Stimulated activated CD4-positive, alpha-beta T cell treated with anti-CD3 and anti-CD28 coated beads, Interleukin-12 subunit alpha, Interleukin-12 subunit beta, amount 100 ng/mL, for 4 hours (primary cell): ENCODE results near the gene SCN8A.
A peak's percentile ranks its signal among the peaks of the same experiment; 100 is the strongest.

Source experiments
- DNase-seq: peaks from one replicate; pipeline ENCODE4 v3.0.0-alpha.2; 2020

The SCN8A gene

DNA sequence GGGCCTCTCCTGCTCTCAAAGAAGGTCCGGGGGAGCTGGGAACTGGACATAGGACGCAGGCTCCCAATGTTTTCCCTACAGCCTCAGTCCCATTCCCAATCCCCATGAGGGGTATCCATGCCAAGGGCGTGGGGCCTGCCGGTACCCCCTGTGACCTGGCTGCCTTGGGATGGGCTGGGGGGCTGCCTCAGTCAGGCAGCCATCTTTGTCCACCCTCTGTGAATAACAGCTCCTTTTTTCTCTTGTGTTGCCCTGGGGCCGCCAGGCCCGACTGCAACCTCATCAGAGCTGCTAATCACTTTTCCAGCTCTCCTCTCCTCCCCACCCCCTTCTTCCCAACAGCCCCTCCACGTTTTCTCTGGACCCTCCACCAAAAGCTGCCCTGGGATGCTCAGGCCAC, 246.3 kb downstream of the SCN8A start:
- no peak for DNase-seq

DNA sequence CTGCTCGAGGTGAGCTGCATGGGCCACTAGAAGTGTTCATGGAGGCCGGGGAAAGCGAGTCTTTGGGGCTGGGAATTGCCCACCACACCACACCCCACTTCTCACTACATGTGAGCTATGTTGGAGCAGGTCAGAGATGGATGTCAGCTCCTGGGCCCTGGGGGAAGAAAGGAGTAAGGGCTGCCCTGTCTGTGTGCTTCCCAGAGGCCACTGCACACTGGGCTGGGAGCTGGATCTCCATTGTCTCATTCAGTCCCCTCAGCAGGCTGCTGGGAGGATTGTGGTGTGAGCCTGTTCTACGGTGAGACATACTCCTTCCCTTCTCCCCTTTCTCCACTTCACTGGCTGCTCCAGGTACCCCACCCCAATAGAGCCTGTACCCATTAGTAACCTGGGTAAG, 247.0 kb downstream of the SCN8A start:
- DNase-seq: no peak

DNA sequence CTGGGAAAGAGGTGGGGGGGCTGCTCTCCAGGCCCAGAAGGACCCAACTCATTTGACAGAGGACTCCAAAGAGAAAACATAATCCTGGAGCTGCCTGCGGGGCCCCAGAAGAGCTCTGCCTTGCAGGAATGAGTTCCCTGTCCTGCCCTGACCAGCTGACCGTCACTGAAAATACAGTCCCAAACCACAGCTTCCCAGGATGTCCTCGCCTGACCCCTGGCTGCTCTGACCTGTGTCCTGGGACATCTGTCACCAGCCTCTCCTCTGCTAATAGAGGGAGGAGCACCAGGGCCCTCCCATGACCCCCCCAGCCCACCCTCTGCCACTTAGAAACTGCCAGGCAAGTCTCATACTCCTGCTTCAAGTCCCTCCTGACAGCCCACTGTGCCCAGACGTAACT, 247.7 kb downstream of the SCN8A start:
- no peak for DNase-seq

DNA sequence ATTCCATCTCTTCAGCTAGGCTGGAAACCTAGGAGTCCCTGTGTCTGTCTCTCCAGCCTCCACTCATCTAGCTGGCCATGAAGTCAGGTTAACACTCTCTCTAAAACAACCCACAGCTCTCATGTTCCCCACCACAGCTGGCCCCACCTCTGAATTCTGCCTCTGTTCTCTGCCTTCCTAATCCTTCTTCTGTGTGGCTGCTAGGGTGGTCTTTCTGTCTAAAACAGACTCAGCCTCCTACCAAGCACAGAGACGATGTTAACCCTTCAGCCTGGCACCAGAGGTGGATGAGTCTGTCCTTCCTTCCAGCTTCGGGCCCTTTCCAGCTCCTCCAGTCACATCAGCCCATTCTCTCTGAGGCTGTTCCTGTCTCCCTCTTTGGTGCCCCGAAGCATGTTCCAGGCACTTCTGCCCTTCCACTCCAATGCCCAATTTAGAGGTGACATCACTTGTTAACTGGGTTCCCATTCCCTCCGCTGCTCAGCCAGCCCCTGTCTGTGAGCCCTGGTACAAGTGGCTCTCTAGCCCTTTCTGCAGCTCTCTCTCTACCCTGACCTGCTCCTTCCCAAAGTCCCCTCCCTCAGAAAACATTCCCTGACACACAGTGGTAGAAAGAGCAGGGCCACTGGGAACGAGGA, 248.4 kb downstream of the SCN8A start:
- DNase-seq: no peak

DNA sequence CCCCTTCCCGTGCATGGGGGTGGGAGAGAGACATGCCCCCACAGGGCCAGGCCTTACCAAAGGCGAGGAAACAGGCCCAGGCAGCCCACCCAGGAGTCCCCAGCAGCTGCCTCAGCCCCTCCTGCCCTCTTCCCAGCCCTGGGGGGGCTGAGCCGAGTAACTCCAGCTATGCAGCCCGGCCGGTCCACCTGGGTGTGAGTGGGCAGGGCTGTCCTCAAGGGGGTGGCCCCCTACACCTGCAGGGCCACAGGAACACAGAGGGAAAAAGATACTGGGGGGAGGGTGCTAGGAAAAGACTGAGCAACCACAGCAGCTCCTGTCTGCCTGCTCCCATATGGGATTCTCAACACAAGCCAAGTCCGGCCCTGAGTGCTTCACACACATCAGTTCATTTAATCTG, 249.9 kb downstream of the SCN8A start:
- no peak for DNase-seq

DNA sequence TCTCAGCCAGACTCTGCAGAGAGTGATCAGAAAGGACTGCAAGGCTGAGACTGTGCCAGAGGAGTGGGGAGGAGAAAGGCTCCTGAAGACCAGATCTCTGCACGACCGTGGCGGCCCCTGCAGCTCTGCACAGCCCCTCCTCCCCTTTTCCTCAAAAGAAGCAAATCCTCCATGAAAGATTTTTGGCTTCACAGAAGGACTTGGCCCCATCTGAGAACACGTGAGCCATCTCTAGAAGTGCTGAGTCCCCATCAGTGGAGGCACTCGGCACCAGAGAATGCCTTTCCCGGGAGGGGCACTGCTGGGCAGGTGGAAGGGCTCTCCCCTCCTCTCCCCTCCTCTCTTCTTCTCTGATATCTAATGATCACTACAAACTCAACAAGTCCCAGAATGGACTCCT, 250.7 kb downstream of the SCN8A start:
- no peak for DNase-seq

DNA sequence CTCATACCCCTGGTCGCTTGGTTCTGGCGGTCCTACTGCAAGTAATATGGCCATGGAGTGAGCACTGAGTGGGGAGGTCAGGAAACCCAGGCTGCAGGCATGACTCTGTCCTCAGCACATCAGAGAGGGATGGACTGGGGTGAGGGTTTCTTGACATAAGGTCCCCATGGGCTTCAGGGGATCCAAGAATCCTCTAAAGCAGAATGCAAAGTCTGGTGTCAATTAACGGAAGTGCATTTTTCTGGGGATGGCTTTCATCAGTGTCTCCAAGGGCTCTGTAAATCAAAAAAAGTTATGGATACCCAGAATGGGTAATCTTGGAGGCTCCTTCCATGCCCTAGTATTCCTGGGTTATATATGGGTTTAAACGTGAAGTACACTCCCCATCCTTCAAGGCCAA, 253.8 kb downstream of the SCN8A start:
- DNase-seq: no peak

DNA sequence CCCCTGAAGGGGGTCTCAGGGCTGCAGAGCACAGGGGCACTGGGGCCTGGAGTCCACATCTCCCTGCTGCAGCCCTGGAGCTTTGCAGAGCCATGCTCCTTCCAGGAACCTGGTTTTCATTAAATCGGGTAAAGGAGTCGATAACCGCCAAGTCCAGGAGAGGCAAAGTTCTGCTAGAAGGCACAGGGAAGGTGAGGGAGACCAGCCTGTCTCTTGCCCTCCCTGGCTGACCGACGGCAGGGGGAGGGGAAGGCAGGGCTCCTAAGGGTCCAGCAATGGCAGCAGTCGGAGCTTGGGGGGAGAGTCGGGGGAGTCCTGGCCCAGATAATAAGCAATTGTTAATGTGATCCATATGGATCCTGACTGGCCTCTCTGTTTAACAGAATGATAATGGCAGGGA, 254.4 kb downstream of the SCN8A start:
- no peak for DNase-seq

DNA sequence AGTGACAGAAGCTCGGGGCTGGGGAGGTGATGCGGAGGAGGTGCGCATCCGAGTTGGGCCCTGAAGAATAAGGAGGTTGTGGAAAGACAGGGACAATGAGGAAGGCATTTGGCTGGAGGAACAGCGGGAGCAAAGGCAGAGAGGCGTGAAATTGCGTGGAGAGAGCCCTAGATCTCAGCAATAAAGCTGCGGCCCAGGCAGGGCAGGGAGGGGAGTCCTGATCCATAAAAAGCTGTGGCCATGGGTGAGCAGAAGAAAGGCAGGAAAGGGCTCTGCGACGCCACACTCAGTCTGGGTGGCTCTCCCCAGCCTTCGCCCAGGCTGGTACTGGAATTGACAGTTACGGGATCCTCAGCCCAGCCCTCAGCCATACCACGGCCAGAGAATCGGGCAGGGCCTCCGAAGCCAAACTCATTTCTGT, 255.2 kb downstream of the SCN8A start:
- DNase-seq: no peak

DNA sequence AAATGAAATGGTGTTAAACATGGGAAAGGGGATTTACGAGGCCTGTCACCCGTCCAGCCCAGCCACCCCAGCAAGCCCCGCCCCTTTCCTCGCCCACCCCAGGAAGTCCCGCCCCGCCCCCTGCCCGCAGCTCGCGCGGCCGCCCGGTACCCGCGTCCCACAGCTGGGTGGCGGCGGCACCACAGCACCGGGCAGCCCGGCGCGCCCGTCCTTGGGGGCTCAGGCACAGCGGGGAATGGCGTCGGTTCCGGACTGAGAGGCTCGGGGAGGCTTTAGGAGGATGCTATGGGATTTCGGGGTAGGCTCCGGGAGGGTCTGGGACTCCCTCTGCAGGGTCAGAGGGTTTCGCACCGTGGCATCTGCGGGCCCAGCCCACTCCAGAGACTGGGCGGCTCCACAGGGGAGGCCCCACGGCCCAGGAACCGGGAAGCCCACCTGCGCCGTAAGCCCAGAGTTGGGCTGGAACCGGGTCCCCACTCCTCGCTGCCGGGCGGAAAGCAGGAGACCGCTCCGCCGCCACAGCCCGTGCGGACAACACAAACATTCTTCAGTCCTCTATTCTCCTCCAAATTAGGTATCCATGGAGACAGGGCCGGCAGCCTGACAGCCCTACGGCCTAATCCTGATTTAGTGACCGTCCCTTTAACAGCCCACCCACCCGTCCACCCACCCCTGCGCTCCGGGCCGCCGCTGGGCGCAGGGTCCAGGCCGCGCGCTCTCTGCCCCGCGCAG, 256.0 kb downstream of the SCN8A start:
- DNase-seq: peak; percentile 63

DNA sequence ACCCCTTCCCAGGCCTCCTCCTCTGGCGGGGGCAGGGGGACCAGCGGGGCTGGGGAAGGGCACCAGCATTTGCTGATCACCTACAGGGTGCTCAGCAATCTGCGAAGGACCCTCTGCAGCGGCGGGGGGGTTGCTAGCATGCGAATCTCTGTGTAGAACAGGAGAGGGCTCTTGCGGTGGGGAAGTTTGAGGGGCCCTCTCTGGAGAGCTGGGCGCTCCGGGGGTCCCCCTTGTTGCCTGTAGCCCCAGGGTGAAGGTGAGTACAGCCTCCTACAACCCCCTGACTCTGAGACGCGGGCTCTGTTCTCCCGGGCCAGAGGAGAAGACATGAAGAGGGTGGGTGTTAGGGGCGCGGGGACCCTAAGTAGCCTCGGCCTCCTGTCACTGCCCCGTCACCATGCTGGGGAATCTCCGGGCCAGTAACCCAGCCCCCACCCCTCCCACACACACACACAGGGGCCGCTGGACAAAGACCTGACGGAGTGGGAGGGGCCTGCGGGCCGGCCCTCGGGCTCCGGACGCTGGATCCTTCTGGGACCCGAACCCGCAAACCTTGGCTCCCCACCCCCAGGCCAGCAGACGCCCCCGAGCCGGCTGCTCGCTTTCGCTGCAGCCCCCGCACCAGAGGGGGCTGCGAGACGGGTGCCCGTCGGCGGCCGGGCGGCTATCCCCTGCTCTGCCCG, 256.8 kb downstream of the SCN8A start:
- DNase-seq: no peak

DNA sequence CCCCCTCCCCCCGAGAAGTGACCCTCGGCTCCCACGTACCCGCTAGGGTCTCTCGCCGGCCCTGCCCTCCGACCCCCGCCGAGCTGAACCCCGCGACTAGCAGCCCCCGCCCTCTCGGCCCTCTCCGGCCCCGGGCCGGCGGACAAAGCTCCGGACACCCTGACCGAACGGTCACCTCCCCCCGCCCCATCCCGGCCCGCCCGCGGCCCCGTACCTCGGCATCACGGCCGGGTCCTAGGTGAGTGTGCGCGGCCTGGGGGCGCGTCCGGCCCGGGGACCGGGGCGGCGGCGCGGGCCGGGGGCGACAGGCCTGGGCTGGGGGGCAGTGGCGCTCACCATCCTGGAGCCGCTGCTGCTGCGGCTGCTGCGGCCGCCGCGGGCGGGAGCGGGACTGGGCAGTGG, 257.3 kb downstream of the SCN8A start, which contains the start of gene FIGNL2:
Gene FIGNL2 (minus strand): TSS at position 393 of the 402 bp plus-strand sequence. CDS start 26,305 bp downstream, outside the sequence.
- DNase-seq: no peak

DNA sequence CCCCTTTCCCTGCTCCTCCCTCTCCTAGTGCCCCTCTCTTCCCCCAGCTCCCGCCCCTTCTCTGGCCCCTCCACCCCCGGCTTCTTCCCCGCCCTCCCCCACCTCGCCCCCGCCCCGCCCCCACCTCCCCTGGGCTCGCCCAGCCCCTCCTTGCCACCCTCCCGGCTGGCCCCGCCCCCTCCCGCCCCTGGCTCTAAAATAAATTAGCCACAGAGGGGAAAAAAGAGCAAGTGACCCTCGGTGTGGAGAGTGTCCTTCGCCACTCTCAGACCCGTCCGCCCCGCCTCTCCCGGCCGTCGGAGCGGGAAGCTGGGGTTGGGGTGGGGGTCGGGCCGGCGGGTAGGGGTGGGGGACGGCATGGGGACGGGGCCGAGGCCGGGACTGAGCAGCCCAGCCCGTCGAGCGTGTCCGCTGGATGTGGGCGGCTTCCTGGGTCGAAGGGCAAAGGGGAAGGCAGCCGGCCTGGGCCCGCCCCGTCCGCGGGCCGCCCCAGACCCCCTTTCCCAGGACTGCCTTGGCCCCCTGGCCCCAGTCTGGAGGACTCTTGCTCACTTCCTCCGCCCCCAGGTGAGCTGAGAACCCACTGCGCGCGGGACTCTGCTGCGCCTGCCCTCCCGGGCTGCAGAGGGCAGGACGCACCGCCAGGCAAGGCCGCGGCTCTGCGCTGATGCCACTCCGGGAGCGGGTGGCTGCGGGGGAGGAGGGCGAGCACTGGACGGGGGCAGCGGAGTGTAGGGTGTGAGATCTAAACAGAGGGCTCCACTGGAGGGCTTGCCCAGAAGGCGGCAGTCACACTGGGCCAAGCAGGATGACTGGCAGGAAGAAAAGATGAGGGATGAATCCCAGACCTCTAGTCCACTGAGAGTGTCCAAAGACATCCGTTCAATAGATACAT, 258.1 kb downstream of the SCN8A start:
- DNase-seq: no peak

DNA sequence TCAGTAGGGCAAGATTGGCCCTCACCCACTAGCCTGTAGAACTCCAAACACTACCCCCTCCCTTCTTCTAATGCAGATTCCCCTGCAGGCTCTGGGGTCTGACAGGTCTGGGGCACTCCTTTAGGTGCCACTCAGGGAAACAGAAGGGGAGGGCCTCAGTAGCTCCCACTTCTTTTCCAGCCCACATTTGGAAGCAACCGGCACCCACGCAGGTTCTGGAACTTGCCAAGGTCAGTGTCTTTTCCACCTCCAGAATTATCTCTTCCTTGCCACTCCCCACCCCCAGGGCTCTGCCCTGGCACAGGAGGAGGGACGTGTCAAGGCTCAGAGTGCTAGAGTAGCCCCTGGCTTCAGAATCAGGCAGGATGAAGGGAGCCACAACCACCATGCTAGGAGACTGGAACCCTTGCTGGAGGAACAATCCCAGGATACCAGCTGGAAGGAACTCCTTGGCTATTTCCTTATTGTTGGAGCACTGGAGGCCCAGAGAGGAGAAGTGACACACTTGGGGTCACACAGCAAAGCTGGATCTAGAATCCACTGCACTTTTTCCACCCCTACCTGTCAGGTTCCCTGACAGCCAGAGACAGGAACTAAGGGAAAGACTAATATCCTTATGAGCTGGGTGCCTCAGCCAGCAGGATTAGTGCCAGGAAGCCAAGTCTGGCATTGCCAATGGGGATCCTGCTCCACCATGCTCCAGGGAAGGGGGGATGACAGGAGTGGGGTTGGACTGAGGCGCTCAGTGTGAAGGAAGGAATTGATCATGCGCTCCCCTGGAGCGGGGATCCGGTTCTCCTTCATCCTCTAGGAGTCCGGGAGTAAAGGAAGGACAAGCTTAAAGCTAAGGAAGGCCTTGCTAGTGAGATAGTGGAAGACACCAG, 259.3 kb downstream of the SCN8A start:
- DNase-seq: no peak

DNA sequence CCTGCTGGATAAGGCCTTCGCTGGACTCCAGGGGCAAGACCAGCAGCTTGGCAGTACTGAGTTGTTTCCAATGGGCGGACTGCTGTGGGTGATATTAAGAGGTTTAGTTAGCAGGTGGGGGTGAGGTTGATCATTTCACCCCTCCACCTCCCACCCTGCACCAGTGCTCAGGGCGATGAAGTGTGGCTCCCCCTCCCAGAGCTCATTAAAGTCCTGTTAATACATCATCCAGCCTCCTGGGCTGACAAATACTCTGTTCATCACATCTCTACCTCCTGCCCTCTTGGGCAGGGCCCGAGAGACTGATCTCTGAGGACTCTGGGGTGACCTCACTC, 259.9 kb downstream of the SCN8A start:
- DNase-seq: no peak

DNA sequence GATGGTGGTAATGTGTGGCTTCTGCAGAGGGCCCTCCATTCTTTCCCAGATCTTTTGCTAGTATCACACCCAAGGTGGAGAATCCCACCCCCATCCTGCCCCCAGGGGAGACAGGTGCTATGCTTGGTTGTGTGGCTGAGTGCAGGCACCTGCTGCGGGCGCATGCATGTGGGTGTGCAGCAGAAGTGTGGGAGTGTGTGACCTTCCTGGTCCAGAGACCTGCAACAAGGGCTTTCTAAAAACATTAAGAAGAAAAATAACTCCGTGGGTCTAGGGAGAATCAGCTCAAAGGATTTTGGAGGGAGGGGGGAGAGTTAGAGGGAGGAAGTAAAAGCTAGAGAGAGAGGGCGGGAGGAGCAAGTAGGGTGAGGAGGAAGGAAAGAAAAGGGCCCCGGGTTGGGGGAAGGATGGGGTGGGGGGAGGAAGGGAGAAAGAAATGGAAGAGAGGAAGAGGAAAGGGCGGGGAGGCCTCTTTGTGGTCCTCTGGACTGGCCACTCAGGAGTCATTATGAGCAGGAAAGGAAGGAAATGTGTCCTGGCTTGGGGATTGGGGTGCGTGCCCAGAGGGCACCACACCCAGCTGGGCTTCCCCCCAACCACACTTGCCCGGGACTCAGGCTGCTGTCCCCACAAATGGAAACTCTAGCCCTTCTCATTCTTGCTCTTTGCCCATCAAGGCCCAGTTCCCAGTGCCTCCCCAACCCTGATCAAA, 260.5 kb downstream of the SCN8A start:
- no peak for DNase-seq

DNA sequence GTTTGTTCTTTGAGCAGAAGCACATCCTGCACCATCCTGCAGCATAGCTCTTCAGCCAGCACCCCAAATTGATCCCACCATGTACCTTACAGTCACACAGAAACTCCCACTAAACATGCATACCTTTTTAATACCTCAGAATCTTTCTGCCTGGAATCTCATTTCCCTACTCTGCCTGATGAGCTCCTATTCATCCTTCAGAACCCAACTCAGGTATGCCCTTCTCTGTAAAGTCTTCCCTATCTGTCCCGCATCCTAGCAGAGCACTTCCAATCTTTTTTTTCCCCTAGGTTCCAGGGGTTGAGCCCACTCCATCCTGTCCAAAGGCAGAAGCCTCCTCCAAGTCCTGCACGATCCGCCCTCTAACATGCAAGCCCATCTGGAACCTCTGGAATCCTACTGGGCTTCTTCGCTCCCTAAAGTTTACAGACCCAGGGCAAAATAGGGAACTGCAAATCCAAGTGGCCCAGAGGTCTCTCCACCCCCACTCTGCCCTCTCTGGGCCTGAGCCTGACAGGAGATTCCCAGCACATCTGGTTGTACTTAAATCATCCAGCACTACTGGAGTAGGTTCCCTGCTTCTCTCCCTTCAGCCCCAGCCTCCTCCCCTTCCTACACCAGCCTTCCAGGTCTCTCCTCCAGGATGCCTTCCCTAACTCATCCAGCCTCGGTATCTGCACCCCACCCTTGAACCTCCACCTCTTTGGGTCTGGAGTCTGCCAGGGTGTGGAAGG, 261.5 kb downstream of the SCN8A start:
- DNase-seq: no peak

DNA sequence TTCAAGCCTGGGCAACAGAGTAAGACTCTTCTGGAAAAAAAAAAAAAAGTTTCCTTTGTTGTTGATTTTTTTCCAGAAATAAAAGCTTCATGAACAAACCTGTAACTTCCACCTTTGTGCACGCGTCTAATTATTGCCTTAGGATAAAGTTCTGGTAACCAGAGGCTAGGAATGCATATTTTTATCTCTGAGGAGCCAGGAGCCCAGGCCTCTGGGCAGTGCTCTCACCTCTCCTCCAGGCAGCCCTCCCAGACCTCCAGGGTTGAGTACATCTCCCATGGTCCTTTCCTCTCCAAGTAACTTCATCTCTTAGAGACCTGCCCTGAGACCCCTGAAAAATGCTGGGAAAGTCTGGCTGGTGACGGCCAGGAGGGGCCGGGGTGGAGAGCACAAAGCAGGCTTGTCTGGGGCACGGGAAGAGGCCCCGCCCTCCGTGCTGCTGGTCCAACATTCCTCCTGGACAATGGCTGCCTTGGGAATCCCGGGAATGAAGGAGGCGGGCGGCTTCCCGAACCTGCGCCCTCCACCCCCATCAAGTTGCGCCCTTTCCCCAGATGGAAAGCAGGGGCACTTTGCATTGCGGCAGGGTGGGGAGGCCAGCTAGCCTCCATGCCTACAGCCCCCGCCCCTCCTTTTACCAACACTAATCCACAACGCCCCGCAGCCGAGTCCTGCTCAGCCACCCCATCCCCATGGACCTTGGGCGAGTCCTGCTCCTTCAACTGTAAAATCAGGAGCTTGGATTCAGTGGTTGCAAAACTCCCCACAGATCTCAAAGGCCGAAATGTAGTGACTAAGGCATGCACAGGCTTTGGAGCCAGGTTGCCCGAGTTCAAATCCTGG, 264.8 kb downstream of the SCN8A start:
- DNase-seq: no peak

DNA sequence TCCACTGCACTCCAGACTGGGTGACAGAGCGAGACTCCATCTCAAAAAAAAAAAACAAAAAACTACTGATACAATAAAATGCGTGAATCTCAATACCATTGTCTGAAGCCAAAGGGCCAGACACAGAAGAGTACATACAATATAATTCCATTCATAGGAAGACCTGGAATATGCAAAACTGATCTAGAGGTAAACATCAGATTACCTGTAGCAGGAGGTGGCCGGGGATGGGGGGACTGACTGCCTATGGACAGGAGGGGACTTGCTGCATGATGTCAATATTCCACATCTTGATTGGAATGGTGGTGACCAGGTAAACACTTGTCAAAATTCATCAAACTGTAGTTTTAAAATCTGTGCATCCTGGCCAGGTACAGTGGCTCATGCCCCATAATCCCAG, 270.0 kb downstream of the SCN8A start:
- DNase-seq: no peak
